Stimulated activated CD8-positive, alpha-beta memory T cell treated with anti-CD3 and anti-CD28 coated beads, Interleukin-4, amount 100 ng/mL, for 24 hours (primary cell): ENCODE results near the gene WNK2.

Source experiments
- DNase-seq: peaks from one replicate; pipeline ENCODE4 v3.0.0-alpha.2; 2020; ENCODE audit warnings: low read depth

Gene WNK2

GRCh38 chr9:93185266-93186214, 1.6 kb downstream of the WNK2 start:
- DNase-seq: no peak

GRCh38 chr9:93186215-93186945, 2.4 kb downstream of the WNK2 start:
- no peak for DNase-seq

- DNase-seq: no peak
Observed at GRCh38 chr9:93187047-93187446, 3.1 kb downstream of the WNK2 start.

DNA sequence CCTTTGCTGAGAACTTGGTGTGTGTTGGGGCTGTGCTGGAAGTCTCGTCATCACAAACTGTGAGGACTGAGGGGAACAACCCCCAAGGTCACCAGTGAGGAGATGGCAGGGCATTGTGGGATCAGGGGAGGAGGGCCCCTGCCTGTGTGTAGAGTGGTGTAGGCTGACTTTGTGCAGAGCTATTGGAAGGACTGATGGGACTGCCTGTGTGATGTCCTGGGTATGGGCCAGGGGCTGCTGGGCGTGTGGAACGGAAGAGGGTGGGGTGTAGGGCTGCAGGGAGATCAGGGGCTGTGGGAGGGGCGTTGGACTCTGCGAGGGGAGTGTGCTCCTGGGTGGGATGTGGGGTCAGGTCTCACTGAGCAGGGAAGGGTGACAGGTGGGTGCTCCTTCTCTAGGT, 3.6 kb downstream of the WNK2 start:
- DNase-seq: no peak

DNA sequence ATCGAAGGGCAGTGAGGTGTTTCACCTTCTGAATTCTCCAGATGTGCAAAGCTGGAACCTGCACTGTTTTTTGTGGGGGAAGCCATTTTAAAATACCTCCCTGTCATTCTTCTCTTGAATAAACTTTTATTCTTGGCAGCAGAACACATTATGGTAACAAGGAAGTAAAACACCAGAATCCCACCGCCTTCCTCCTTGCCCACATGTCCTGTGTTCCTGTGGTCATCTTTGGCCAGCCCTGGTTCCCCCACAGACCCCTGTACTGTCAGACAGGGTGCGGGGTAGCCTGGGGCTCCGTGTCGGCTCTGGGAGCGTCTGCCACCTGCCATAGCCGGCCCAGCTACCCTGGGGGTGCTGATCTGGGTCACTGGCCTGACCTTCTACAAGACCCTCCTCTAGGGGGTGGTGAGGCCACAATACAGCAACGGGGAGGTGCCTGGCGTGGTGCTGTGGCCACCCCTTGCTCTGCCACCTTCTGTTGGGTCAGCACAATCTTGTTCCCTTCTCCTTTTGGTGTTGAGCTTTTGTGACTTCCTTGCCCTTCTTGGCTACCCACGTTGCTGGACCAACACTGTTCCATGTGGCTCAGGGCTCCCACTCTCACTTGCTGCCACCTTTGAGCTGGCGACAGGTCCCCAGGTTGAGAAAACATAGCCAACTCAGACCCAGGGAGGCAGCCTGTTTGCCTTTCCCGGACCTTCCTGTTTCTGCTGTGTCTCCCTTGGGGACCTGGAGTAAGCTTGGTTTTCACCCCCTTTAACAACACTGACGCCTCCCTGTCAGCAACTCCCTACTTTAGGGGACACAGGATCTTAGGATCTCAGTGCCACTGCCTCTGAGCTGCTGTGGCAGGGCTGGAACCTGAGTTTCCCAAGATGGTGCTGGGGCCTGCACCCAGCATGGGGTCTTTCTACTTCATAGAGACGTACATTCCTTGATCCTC, 4.8 kb downstream of the WNK2 start:
- DNase-seq: no peak

GRCh38 chr9:93189369-93190132, 5.6 kb downstream of the WNK2 start:
- DNase-seq: no peak

DNA sequence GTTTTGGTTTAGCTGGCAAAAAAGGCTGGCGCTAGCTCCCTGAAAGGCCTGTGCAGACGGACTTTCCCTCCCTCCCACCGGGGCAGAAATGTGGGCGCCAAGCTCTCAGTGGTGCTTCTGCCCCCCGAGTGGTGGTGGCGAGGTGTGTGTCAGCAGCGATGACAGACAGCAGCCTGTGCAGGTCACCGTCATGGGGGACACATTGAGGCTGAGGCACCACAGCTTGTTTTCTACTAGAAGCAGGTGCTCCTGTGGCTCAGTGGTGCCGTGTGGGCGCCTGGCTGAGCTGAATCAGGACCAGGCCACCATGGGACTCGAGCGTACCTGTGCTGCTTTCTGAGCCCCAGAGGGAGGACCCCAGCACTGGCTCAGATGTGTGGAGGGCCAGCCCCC, 6.2 kb downstream of the WNK2 start:
- no peak for DNase-seq

- no peak for DNase-seq
Observed at GRCh38 chr9:93190656-93191353, 6.9 kb downstream of the WNK2 start.

- no peak for DNase-seq
Observed at GRCh38 chr9:93191354-93191660, 7.4 kb downstream of the WNK2 start.

DNA sequence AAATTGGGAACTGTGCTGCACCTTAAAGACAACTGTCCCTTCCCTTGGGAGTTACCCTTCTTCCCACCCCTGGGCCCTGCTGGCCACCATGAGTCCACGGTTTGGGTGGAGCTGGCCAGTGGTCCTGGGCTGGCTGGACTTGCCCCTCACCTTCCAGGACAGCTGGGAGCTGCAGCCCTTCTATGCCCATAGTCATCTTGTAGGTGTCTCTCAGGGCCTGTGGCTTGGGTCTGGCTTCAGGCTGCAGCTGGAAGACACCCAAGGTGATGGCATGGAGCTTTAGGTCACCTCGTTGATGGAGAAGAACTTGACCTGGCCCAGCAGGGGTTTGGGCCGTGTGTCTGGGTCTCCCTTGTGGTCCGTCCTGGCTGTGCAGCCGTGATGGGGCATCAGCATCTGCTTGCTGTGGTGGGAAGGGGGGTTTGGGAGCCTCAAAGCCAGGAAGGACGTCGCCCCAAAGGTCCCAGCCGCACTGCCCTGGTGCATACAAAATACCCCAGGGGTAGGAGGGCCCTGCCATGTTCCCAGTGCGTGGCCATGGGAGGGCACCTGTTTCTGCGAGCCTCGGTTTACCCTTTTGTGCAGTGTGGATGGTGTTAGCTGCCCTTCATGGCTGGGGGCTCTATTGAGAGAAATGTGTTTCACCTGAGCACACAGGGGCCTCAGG, 8.9 kb downstream of the WNK2 start:
- no peak for DNase-seq

DNA sequence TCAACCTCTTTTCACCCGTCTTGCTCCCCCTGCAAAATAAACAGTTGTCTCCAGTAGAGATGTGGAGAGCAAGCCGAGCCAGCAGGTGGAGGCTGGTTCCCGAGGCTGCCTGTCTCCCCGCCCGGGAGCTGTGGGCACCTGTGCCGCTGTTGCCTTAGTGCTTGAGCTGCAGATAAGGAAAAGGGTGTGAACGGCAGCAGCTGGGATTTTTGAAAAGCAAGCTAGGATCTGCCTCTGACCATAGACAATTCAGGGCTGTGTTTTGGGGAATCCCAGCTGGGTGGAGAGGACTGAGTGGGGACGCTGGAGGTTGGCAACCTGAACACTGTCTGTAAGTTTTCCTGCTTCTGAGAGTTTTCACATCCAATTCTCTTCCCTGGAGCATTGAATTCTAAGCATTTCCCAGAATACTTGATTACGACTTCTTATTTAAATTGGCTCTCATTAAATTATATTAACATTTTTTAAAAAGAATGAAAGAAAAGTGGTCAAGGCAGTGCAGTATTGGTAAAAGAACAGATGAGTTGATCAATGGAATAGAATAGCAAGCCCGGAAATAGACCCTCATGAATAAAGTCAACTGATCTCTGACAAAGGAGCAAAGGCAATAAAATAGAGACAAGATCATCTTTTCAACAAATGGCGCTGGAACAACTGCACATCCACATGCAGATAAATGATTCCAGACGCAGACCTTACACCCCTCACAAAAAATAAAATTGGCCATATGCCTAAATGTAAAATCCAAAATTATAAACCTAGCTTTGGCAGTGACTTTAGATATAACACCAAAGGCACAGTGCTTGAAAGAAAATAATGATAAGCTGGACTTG, 9.7 kb downstream of the WNK2 start:
- no peak for DNase-seq

DNA sequence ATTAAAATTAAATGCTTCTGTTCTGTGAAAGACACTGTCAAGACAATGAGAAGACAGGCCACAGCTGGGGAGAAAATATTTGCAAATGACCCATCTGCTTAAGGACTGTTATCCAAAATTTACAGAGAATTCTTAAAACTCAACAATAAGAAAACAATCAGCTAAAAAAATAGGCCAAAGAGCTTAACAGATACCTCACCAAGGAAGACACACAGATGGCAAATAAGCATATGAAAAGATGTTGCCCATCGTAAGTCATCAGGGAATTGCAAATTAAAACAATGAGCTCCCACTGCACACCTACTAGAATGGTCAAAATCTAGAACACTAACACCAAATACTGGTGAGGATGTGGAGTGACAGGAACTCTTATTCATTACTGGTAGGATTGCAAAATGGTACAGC, 10.3 kb downstream of the WNK2 start:
- DNase-seq: no peak

GRCh38 chr9:93194641-93195040, 10.7 kb downstream of the WNK2 start:
- no peak for DNase-seq

DNA sequence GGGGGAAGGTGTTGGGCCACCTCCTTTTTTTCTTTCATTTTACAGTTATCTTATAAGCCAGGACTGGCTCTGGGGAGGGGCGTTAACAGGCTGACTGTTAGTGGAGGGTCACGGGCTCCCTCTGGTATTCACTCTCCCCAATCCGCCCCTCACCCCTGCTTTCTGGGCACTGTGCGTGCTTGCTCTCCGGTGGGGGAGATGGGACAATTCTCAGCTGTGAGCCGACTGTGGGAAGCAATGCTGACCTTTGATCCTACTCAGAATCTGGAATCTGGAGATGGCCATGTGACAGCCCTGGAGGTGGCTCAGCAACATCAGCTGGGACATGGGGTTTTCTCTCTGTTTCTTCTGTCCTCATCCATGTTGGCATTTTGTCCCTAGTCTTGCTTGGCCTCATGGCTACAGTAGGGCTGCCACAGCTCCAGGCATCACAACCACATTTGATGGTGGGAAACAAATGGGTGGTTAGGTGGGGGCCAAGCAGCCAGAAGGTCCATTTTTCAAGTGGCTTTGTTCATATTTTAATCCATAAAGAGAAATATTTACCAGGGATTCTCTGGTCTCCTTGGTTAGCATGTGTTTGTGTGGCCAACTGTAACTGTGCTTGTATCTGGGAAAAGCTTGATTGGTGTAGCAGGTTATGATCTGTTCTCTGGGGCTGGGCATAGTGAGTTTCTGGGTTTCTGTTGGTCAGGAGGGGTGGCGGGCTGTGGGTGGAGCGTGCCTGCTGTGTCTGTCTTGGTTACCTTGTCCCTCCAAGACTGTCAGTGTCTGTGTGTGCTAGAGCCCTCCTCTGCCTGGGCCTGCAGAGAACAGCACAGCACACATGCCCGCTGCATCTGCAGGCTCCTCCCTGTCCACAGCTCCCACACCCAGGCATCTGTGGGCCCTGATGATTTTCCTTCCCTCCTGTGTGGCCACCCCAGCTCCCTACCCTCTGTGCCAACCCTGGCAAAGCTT, 12.4 kb downstream of the WNK2 start:
- no peak for DNase-seq

DNA sequence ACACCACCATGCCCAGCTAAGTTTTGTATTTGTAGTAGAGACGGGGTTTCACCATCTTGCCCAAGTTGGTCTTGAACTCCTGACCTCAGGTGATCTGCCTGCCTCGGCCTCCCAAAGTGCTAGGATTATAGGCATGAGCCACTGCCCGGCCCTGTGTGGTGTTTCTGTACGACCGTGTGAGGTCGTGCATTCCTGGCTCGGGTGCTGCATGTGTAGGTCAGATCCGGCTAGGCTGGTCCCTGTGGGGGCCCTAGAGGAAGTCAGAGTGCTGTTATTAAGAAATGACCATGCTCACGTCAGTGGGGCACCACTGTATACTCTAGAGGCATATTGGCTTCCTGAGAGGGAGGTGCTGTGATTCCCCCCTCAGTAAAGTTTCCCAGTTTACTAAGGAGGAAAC, 13.7 kb downstream of the WNK2 start:
- DNase-seq: no peak

DNA sequence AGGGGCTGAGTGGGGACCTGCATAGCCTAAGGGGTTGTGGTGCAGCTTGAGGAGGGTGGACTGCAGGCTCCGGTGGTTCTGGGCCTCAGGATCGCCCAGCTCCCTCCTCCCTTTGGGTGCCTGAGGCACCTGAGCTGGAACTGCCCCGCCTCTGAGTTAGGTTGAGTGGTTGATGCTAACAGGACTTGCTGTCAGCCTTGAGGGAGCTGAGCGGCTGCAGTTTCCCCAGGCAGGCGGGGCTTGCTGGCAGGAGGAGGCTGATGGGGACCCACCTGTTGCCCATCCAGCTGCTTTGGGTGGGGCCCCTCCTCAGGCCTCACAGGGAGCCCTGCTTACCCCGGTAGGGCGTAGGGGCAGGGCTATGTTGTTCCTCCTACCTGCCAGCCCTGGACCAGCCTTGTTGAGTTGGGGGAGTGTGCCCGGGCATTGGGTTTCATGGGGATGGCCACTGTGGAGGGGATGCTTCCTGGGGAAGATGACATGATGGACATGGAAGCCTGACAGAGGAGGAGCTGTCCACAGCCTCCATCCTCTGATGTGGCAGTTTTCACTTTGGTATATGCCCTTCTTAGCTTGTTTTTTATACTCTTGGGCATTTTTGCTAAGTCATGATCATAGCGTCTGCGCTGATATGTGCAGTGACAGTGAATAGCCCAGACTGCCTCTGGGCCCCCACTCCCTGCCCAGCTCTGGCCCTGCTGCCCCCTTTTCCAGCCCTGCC, 14.3 kb downstream of the WNK2 start:
- no peak for DNase-seq

GRCh38 chr9:93198838-93199625, 15.1 kb downstream of the WNK2 start:
- DNase-seq: no peak
